ENCODE data around the gene FOXC1.

FOXC1 gene

DNA sequence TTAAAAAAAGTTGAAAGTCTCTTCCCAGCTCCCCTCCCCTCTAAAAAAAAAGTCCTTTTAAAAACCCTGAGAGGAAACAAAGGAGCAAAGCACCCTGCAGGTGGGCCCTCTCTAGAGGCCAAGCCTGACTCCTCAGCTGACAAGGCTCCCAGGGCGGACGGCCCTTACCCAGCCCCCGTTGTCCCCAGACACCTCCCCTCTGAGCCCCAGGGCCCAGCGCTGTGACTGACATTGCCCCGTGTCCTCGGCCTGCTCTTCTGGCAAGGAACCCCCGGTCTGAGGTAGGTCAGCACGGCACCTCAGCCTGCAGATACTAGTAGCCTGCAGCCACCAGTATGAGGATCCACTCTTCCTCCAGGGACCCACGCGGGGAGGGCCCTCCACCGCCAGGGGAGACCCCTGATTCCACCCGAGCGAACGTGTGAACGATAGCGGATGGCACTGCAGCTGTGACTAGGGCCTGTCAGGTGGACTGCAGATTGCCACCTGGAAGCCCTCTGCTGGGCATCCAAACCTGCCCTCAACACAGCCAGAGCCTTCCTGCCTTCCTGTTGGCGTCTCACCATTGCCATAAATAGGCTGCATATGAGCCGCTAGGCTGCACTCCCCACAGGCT is 34.2 kb downstream of the FOXC1 start:
- DNase-seq (ENCODE audit: low spot score), result no peak

DNA sequence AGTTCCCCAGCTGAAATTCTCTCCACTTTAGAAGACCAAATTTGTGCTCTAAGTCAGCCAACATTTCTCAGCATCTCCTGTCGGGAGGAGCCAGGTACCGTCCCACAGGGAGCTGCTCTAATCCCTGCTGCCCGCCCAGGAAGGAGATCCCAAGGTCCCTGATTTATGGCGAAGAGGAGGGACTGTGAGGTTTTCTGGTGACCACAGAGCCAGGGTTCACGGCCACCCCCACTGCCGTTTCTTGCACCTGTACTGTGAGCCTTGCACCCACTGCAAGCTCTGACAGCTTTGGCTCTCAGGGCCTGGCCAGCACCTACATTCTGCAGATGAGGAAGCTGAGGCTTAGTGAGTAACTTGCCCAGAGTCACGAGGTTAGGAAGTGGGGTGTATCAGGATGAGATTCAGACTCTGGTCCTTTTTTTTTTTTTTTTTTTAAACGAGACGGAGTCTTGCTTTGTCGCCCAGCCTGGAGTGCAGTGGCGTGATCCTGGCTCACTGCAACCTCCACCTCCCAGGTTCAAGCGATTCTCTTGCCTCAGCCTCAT is 34.9 kb downstream of the FOXC1 start:
- DNase-seq (ENCODE audit: low spot score), result no peak

DNA sequence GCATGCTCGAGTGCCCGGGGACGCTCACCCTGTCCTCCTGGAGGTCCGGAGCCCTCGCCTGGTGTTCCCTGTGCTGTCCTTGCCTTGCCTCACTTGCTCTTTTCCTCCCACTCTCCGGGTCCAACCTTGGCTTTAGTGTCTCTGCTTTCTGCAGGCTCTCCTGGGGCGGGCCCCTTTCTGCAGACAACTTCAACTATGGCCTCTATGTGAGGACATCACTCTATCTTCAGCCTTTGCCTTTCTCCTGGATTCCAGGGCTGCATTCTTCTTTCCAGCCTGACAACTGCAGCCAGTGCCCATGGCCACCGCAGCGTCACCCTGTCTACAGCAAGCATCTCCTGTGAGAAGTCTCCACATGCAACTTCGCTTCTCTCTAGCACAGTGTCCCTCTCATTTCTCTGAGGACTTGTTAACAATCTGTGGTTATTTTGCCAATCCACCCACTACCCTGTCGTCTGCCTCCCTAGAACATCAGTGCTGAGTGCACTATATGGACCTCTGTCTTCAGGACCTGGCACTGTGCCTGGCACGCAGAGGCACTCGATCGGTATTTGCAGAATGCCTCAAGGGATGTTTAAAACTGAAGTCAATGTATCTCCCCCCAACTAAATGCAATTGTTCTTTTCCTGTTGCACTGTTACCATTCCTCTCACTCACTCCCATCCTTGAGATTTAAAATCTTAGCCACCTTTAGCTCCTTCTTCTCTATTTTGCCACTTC is 35.9 kb downstream of the FOXC1 start:
- no peak for DNase-seq (ENCODE audit: low spot score)

- DNase-seq (ENCODE audit: low spot score), result no peak
These were observed 41.6 kb downstream of the FOXC1 start for GRCh38 chr6:1651362-1651761.

DNA sequence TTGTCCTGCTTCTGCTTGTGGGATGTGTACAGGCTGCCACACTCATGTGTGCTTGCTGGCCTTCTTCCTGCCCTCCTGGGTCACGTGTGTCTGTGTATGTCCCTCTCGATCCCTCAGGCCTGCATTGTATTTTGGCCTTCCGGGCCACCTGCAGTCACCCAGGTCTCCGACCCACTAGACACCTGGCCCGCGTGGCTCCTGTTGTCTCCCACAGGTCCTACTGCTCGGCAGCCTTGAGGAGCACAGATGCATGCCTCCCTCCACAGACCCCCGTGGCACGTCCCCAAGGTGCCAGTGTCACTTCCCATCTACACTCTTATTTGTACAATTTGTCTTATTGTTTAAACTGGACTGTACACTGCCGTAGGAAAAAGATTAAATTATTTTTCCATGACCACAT is 43.1 kb downstream of the FOXC1 start:
- DNase-seq (ENCODE audit: low spot score), result no peak

DNA sequence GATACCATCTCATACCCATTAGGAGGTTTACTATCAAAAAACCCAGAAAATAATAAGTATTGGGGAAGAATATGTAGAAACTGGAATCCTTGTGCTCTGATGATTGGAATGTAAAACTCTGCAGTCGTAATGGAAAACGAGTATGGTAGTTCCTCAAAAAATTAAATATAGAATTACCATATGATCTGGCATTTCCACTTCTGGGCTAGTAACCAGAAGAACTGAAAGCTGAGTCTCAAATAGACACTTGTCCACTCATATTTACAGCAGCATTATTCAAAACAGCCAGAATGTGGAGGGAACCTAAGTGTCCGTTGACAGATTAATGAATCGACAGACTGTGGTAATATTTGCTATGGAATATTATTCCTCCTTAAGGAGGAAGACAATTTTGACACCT is 44.3 kb downstream of the FOXC1 start:
- no peak for DNase-seq (ENCODE audit: low spot score)

DNA sequence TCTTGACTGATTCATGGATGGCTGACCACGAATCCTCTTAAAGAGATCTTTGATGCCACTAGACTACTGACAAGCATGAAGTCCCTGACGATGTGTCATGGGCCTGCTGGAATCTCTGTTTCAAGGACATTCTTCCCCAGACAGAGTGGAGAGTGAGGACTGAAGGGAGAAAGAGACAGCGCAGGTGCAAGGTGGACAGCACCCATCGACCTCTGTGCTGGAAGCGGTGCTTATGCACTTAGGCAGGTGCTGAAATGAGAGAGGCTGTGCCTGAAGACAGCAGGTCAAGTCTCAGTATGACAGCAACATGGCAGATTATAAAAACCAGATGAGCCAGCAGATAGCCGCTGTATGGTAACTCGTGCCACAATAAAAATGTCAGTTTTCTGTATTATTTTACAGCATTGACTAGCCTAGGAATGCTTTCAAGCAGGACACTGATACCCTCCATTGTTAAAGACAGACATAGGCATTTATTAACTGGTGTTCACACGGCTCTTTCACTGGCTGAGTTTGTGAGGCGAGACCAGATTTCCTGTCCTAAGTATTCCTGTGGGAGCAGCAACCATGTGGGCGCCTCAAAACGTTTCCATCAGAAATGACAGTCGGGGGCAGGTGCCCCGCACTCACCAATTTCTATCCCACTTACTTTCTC is 47.5 kb downstream of the FOXC1 start:
- no peak for DNase-seq (ENCODE audit: low spot score)

DNA sequence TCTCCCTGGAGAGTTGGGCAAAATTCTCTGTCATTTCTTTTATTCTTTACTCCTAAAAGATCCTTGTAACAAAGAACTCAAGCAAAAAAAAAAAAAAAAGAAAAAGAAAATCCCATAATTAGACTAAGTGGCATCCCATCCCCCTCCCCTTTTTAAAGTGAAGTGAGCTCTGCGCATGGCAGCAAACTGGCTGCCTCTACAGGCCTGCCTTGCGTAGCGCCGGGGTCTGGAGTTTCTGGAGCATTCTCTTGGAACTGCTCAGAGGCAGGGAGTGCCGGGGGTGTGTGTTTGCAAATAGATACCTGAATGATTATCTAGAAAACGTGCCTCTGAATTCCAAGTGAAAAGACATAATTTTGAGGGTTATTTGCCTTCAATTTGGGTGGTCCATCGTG is 48.1 kb downstream of the FOXC1 start:
- DNase-seq (ENCODE audit: low spot score), result no peak

DNA sequence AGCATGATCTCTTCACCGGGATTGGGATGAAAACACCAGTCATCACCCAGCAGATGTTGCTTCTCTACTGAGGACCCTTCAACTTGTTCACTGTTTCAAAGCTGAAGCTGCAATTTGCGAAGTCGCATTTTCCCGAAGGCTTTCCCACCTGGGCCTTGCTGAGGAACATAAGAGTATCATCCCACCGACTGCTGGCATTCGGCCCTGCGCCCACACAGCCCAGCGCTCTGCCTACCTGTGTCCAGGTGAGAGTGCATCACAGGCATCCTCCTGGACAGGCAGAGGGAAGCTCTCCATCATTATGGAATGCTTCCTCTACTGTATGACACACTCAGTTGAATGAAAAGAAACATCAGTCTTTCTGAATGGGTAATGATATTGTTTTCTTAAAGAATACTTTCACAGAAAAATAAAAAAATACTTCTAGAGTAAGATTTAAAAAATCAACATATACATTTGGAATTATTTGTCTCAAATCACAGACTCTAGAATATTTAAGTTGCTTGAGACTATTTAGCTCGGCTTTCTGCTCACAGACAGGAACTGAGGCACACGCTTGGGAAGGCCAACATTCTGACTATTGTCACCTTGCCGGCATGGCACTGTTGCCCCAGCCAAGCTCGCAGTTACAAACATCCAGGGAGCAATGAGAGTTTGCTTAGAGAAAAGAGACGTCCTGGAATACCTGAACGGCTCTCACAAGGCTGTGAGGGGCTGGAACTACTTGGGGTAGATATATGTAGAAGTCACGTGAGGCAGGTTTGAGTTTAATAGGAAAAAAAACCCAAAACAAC is 48.7 kb downstream of the FOXC1 start:
- no peak for DNase-seq (ENCODE audit: low spot score)

DNA sequence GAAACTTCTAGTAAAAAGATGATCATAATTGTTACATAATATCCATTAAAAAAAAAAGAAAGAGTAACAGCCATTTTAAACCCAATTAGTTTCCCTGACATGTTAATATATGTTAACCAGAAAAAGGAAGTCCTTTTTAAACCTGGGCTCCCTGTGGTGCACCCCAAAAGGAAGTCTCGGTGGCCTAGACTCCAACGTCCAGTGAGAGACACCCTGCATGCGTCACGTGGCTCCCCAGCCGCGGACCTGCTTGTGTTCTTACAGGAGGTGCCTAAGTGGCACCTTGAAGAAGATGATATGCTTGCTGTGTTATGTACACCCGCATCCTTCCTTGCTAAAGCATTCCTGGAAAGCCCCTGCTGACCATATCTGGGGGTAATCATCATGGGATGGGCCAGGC is 50.1 kb downstream of the FOXC1 start:
- no peak for DNase-seq (ENCODE audit: low spot score)

DNA sequence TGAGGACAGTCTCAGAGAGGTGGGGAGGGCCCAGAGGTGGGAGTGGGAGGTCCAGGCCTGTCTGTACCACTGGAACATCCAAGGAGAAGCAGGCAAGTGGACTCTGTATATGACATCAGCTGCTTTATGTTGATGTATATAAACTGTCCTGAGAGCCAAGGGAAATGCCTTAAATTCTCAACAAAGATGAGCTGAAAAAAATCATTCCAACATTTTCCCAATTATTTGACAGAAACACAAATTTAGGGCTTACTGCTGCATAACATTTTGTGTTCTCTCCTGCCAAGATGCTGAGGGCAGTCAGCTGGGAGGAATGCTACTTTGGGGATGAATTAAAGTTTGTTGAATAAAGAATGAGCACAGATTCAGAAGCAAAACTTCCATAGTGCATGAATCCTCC is 52.8 kb downstream of the FOXC1 start:
- DNase-seq (ENCODE audit: low spot score), result no peak
